ENCODE data around the gene NOVA2.

- TF ChIP-seq CTCF (IDR thresholded peaks at IDR 0.05; ENCODE audit: low read length) = peak; percentile 59
- no peak for TF ChIP-seq EZH2phosphoT487 (IDR thresholded peaks at IDR 0.05; ENCODE audit: low read length)
Measured at GRCh38 chr19:46016426-46017094, 42.9 kb upstream of the NOVA2 start.
